HG03060 (cell line): ENCODE measurements around the gene MEMO1.
"Not testable (repeated sequence)": the region's sequence is repeated elsewhere in the genome, so short reads cannot be mapped to it uniquely, and the experiment has no call there.

Experiments
- ATAC-seq: cut with Tn5 transposase; IDR thresholded peaks from one replicate; pipeline ENCODE4 v1.9.1; 2021; ENCODE audit warnings: low read depth, moderate number of reproducible peaks; ENCODE audit not compliant: unreplicated experiment

Gene MEMO1

DNA sequence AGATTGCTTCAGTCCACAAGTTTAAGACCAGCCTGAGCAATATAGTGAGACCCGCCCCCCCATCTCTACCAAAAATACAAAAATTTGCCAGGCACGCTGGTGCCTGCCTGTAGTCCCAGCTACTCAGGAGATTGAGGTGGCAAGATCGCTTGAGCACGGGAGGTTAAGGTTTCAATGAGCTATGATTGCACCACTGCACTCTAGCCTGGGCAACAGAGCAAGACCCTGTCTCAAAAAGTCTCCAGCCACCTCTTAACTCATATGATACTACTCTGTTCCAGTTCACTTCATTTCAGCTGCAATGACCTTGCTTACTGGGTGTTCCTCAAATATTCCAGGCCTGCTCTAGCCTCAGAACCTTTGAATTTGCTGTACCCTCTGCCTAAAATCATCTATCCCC is 11.4 kb downstream of the MEMO1 start:
- ATAC-seq: no peak

DNA sequence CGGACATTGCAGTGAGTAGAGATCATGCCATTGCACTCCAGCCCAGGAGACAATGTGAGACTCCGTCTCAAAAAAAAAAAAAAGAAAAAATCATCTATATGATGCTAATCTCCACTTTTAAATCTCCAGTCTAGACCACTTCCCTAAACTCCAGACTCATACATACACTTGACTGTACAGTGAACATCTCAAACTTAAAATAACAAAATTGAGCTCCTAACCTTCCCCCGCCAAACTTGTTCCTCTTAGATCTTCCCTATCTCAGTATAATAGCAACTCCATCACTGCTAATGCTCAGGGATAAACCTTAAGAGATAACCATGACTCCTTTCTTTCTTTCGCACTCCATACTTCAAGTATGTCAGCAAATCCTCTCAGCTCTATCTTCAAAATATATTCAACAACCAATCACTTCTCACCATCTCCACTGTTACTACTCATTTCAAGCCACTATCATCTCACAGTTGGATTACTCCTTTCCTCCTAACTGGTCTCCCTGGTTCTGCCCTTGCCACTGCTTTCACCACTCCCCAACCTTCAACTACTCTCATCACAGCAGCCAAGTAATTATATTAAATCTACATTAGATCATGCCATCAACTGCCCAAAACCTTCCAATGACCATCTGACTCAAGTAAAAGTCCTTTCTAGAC is 12.0 kb downstream of the MEMO1 start:
- no peak for ATAC-seq

DNA sequence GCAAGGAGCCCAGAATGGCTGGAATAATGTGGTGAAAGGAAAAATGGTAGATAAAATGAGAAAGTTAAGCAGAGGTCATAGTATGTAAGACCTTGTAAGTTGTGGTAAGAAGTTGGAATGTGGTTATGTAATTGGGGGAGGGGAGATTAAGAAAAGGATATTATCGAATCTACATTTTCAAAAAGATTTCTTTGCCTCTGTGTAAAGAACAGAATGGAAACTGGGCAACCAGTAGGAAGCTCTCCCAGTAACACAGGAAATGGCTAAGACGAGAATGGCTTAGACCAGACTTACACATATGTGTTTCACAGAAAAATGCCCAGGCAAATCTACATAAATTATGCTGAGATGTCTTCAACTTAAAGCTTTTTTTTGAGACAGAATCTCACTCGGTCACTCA is 13.2 kb downstream of the MEMO1 start:
- no peak for ATAC-seq

DNA sequence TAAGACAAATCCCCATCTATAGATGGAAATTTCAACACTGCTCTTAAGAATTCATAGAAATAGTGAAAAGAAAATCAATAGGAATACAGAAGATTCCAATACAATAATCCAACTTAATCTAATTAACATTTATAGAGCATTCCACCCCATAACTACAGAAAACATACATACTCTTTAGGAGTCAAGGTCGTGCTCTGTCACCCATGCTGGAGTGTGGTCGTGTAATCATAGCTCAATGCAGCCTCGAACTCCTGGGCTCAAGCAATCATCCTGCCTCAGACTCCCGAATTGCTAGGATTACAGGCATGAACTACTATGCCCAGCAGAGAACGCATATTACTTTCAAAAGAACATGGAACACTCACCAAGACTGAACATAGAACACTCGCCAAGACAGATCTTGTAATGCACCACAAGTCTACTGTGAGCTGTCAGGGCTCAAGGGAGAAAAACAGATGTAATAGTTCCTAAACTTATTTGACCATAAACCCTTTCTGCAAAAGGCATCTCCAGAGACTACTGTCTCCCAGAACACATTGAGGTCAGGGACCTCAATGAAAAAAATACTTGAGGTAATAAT is 14.1 kb downstream of the MEMO1 start:
- ATAC-seq: no peak

DNA sequence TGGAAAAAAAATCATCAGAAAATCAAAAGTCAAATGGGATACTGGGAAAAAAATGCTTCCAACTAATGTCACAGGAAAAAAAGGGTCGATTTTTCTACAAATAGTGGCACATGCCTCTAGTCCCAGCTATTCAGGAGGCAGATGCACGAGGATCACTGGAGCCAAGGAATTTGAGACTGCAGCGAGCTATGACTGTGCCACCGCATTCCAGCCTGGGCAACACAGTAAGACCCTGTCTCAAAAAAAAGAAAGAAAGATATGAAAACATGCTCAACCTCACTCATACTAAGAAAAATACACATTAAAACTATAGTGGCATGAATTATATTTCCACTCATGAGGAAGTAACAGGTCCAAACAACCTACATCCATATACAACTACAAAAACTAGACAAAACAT is 17.9 kb downstream of the MEMO1 start:
- ATAC-seq: no peak

DNA sequence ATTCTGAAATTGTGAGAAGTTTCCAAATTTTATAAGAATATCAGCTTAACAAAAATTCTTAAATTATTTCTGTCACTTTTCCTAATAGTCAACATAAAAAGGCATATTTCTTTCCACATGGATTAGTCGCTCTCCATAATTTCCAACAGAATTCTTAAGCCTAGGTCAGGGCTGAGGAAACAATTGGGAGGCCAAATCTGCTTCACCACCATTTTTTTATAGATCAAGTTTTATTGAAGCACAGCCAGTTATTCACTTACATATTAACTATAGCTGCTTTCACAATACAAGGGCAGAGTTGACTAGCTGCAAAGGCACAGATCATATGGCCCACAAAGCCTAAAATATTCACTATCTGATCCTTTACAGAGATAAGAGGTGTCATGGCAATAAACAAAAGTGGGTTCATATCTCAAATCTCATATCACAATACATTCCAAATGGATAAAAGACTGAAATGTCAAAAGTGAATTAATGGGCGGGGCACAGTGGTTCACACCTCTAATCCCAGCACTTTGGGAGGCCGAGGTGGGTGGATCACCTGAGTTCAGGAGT is 18.7 kb downstream of the MEMO1 start:
- no peak for ATAC-seq

DNA sequence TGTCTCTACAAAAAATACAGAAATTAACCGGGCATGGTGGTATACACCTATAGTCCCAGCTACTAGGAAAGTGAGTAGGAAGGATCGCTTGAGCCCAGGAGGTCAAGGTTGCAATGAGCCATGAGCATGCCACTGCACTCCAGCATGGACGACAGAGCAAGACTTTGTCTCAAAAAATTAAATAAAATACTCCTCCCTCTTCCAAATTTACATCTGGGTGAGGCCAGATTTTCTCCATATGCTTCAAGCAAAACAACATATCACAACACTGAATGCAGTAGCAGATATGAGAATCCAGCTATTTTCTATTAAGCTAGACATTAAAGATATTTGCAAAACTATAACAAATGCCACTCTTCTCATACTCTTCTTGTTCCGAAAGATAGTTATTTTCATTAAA is 20.9 kb downstream of the MEMO1 start:
- ATAC-seq: no peak

DNA sequence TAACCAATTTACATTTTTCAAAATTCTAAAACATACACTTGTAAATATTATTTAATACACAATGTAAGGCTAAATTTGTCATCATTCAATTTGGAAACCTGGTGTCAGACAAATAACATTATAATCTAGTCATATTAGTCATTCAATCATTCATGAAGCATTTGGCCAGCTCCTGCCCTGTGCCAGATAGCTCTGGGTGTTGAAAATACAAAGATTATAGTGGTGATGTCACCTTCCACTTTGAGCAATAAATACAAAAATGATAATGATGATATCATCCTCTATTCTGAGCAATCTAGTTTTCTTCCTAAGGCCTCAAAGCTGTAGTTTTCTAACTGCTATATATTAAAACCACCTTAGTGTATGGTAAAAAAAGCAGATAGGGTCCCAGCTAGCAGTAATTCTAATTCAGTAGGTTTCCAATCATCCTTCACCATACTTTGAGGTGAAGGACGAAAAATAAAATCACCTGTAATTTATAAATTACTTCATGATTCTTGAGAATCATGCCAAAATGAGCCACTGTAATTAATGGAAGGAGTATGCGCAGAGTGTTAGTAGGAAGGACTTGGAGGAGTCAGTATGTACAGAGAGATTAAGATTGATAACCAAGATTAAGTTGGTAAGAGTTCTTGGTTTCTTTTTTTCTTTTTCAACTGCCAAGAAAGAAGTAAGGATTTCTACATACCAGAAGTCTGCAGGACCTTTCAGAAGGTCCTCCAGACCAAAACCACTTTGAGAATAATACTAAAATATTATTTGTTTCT is 23.2 kb downstream of the MEMO1 start:
- no peak for ATAC-seq

DNA sequence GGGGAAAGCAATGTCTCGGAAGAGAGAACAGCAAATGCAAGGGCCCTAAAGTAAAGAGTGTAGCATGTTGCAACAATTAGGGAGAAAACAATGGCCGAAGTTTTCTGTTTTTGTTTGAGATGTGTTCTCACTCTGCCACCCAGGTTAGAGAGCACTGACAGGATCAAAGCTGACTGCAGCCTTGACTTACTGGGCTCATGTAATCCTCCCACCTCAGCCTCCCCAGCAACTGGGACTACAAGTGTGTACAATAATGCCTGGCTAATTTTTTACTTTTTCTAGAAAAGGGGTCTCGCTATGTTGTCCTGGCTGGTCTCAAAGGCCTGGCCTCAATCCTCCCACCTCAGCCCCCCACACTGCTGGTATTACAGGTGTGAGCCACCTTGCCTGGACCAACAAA is 23.9 kb downstream of the MEMO1 start:
- no peak for ATAC-seq

DNA sequence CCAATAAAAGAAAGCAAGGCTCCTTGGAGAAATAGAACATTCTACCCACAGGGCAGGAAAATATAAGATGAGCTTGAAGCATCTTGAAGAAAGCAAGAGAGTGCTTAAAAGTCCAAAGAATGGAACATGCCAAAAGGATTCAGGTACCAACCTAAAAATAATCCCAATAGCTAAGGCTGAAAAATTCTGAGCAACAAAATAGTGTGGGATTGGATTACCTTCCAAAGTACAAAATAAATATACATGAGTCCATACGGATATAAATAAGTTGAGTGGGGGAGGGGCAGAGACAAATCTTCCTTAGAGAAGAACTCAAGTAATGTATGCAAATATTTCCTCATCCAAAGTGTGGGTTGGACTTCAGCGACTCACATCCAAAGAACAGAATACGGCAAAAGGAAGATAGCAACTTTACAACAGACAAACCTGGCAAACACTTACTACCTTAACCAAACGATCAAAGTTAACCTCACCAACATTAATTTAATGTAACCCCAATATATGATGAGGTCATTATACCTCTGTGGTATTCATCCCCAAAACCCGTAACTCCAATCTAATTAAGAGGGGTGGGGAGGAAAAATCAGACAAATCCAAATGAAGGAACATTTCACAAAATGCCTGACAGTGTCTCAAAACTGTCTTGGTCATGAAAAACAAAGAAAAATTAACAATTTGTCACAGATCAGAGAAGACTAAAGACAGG is 26.9 kb downstream of the MEMO1 start:
- ATAC-seq: no peak

DNA sequence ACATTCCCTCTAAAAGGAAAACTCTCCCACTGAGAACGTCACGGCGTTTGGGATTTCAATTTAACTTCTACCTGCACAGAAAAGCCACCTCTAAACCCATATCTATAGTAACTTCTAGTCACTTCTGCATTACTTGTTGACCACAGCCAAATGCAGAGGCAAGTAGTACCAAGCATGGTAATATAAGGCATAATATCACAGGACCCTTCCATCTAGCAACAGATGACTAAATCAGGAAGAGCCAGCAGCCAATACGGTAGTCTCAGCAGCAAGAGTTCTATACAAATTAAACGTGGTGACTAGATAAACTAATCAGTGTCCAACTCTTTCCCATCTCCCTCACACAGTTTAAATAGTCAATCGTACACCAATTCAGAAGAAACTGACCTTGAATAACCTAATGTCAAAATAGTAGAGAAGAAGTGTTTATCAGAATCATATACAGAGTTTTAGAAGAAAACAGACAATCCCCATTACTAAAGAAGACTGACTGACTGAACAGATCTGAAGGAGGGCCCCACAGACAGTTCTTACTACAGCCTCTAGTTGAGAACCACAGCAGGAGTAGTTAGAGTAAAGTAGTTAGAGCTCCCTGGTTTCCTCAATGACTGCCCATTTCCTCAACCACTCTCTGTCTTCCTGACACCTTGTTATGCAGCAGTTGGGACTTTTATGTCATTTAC is 30.0 kb downstream of the MEMO1 start:
- peak; percentile 93 for ATAC-seq

DNA sequence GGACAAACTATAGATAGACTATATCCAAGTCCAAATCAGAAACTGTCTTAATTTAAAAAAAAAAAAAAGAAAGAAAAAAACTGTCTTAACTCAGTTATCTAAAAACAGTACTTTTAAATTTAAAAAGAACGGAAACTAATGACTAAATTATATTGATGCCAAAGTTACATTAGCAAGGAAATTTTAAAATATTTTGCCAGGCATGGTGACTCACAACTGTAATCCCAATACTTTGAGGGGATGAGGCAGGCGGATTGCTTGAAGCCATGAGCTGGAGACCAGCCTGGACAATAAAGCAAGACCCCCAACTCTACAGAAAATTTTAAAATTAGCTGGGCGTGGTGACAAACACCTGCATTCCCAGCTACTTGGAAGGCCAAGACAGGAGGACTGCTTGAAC is 30.9 kb downstream of the MEMO1 start:
- no peak for ATAC-seq

DNA sequence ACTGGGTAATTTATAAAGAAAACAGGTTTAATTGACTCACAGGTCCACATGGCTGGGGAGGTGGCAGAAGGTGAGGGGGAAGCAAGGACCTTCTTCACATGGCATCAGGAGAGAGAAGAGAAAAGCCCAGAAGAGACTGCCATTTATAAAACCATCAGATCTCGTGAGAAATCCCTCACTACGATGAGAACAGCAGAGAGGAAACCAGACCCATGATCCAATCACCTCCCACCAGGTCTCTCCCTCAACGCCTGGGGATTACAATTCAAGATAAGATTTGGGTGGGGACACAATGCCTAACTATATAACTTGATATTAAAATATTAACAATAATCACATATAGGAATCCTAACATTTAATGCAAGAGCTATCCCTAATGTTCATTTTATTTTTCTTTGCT is 31.8 kb downstream of the MEMO1 start:
- no peak for ATAC-seq

DNA sequence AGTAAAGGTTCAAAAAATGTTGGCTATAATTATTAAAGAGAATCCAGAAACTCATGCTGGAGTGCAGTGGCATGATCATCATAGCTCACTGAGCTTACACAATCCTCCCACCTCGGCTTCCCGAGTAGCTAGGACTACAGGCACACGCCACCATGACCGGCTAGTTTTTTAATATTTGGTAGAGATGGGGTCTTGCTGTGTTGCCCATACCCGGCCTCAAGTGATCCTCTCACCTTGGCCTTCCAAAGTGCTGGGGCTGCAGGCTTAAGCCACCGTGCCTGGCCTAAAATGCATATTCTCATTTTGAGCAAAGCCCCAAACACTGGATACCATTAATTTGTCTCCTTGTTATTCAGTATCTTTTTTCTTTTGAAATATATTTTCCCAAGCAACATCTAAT is 32.4 kb downstream of the MEMO1 start:
- ATAC-seq: no peak

DNA sequence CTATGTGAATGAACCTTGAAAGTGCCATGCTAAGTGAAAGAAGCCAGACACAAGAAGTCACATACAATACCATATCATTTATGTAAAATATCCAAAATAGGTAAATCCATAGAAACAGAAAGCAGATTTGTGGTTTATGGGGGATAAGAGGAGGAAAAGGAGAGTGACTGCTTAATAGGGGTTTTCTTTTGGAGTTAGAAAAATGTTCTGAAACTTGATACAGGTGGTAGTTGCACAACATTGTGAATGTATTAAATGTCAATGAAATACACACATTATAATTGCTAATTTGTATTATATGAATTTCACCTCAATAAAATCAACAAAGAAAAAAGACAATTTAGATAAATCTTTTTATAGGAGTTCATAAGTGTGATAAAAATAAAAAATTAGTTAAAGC is 37.1 kb downstream of the MEMO1 start:
- no peak for ATAC-seq

DNA sequence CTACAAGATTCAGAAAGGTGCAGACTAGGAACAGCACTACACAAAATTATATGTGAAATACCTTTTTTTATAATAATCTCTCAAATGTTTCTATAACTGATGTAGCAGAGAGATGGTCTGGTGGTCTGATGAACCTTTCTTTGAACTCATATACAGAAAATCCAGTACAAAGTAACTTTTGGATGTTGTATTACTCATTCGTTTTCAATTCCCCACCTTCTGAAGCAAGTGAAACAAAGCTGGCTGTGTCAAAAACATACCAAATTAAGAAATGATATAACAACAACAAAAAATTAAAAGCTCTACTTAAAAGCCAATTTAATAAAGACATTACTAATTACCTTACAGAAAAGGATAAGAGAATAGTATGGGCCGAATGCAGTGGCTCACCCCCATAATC is 38.7 kb downstream of the MEMO1 start:
- no peak for ATAC-seq

DNA sequence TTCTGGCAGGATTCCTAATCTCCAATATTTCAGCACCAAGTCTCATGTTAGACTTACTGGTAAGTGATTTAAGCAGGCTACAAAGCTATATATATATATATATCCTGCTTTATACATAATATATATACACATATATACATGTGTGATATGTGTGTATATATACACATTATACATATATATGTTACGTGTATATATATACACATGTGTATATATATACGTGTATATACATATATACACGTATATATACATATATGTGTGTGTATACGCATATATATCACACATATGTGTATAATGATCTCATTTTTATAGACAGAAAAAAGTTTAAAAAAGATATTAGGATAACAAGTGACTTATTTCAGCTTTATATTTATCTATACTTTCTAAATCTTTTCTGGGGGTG is 41.6 kb downstream of the MEMO1 start:
- ATAC-seq: no peak

DNA sequence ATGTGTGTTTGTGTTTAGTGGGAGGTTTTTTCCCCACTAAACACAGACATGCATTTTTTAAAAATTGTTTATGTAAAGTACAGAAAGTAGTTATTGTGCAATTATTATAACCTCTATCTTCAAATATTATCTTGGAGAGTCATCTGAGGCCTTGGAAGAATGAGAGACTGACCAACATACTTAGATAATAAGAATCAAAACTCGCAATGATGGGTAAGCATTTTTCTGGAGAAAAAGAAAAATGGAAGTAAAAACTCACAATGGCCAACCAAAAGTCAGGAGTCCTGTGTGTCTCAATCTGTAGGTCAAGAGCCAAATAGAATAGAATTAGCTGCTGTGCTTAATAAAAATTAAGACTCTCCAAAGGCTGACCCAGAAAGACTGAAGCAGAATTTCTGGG is 43.0 kb downstream of the MEMO1 start:
- no peak for ATAC-seq

DNA sequence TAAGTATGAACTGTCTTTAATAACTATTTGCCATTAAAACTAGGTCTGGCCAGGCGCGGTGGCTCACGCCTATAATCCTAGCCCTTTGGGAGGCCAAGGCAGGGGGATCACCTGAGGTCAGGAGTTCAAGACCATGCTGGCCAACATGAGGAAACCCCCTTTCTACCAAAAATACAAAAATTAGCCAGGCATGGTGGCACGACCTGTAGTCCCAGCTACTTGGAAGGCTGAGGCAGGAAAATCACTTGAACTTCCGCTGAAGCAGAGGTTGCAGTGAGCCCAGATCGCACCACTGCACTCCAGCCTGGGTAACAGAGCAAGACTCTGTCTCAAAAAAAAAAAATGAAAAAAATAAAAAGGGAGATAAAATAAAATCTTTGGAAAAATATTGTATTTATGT is 44.4 kb downstream of the MEMO1 start:
- ATAC-seq: not testable (repeated sequence)

DNA sequence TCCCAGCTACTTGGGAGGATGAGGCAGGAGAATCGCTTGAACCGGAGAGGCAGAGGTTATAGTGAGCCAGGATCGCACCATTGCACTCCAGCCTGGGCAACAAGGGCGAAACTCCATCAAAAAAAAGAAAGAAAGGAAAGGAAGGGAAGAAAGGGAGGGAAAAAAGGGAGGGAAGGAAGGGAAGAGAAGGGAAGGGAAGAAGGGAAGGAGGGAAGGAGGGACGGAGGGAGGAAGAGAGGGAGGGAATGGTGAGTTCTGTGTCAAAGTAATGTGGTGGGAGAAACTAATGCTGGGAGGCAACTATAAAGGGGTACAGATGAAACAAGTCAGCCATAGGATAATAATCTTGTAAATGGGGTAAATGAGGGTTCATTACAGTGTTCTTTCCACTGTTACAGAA is 45.7 kb downstream of the MEMO1 start:
- no peak for ATAC-seq
